ENCODE results near the gene PREB.
"Not testable (repeated sequence)": the region's sequence is repeated elsewhere in the genome, so short reads cannot be mapped to it uniquely, and the experiment has no call there.

The PREB gene, protein sequence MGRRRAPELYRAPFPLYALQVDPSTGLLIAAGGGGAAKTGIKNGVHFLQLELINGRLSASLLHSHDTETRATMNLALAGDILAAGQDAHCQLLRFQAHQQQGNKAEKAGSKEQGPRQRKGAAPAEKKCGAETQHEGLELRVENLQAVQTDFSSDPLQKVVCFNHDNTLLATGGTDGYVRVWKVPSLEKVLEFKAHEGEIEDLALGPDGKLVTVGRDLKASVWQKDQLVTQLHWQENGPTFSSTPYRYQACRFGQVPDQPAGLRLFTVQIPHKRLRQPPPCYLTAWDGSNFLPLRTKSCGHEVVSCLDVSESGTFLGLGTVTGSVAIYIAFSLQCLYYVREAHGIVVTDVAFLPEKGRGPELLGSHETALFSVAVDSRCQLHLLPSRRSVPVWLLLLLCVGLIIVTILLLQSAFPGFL

DNA sequence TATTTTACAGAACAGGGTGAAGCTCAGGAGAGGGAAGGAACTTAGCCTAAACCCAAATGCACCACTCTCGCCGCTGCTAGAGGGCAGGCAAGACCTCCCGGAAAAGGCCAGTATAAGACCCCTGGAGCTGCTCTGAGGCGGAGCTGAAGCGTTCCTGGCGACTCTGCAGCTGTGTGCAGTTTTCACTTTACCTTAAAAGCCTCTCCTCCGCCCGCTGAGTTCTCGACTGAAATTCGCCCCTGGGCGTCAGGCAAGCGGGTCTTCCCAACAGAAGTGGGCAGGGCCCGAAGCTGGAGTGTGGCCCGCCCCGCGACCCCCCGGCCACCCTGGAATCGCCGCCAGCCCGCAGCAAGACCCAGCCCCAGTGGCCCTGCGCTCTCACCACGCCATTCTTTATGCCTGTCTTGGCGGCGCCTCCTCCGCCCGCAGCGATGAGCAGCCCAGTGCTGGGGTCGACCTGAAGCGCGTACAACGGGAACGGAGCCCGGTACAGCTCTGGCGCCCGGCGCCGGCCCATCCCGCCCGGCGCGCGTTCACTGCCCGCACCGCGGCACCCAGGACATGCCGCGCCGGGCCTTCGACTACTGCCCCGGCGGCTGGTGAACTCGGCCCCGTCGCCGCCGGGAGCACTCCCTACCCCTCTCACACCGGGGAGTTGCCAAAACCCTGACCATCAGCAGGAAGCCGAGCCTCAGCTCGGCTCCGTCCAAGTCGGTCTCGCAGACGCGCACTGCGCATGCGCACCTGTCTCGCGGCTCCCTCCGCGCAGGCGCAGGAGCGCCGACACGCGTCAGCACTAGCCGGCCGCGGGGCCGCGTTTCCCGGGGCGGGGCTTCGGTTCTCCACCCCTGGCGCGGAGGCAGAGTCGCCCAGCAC, at the start of gene PREB:
TSS of gene PREB (minus strand) at position 732 of the 876 bp plus-strand sequence. CDS start at position 517, 215 bp downstream.
- peak; percentile 100 for DNase-seq (ENCODE audit: low spot score)

DNA sequence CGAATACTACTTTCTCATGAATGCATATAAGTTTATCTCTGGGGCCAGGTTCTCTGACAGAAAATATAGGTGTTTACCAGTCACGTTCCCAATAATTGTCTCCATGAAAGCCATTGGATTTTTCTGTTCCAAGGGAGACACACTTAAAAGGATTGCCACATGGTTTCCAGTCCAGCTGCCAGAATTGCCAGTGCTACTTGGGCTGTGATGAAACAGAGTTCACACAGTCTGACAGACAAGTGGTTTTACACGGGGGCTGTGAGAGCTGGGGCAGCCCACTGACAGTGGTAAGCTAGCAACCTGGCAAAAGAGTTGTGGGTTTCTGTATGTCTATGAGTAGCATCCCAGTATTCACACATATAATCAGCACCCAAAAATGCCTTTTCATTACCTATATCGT, 49.7 kb upstream of the PREB start:
- DNase-seq (ENCODE audit: low spot score) = no peak

DNA sequence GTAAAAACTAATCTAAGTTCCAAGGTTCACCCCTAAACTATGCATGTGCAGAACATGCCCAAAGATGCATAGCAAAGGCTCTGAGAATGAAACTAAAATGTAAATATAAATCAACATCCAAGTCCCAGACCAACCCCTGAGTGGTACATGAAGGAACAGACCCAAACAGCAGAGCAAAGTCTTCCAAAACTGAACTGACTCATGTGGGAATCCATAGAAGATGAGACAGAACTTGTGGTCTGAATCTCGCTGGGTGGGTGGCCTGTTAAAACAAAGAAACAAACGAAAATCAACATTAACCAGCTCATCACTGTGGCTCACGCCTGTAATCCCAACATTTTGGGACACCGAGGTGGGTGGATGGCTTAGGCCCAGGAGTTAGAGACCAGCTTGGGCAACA, 47.9 kb upstream of the PREB start:
- DNase-seq (ENCODE audit: low spot score) = no peak

DNA sequence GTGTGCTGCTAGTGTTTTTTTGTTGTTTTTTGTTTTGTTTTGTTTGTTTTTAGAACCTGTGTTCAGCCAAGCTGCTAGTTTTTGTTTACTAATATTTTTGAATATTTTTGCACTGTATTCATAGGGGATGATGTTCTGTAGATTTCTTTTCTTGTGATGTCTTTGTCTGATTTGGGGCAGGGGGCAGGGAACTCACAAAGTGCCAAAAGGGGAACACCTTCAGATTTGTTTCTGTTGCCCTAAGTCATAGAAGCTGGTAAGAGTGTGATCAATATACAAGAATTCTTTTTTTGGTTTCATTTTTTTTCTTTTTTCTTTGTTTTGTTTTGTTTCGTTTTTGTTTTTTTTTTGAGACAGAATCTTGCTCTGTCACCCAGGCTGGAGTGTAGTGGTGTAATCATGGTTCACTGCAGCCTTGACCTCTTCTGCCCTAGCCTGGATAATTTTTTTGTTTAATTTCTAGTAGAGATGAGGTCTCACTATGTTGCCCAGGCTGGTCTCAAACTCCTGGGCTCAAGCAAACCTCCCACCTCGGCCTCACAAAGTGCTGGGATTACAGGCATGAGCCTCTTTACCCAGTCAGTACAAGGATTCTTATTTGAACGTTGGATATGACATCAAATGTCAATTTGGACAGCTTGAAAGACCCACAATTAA, 45.0 kb upstream of the PREB start:
- DNase-seq (ENCODE audit: low spot score) = no peak

- no peak for DNase-seq (ENCODE audit: low spot score)
These were observed 44.0 kb upstream of the PREB start for GRCh38 chr2:27178469-27178868.

DNA sequence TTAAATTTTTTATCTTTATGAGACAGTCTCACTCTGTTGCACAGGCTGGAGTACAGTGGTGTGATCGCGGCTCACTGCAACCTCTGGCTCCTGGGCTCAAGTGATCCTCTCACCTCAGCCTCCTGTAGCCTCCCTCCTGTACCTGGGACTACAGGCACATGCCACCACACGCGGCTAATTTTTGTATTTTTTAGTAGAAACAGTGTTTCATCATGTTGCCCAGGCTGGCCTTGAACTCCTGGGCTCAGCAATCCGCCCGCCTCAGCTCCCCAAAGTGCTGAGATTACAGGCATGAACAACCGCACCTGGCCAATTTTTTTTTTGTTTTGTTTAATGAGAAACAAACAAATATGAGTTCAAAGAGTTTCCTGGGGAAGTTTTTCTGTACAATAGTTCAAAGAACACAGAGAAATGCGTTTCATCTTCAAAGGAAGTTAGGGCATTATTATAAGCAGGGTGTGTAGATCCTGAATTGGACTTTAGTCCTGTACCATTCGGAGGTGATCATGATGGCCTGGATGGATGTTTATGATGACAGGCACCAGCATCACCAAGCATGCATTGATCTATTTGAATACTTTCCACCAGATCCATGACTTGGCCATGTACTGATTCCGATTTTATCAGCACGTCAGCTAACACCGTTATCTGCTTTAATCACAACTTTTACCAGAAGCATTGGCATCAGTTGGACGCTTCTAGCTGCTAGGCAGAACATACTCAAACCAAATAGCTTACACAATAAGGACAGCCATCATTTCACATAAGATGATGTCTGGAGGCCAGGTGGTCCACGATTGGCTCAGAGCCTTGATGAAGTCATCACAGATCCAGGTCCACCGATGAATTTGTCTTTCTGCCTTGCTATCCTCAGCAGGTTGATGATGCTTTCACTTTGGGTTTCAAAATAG, 43.3 kb upstream of the PREB start:
- DNase-seq (ENCODE audit: low spot score) = no peak

DNA sequence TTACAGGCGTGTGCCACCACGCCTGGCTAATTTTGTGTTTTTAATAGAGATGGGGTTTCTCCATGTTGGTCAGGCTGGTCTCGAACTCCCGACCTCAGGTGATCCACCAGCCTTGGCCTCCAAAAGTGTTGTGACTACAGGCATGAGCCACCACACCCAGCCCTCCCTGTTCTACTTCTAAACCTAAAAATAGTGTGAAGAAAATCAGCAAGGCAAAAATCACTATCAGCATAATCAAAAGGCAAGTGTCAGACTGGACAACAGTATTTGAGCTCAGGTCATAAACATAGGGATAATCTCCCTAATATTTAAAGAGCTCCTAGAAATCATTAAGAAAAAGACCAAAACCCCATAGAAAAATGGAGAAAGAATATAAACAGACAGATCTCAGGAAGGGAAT, 41.3 kb upstream of the PREB start:
- DNase-seq (ENCODE audit: low spot score) = not testable (repeated sequence)

DNA sequence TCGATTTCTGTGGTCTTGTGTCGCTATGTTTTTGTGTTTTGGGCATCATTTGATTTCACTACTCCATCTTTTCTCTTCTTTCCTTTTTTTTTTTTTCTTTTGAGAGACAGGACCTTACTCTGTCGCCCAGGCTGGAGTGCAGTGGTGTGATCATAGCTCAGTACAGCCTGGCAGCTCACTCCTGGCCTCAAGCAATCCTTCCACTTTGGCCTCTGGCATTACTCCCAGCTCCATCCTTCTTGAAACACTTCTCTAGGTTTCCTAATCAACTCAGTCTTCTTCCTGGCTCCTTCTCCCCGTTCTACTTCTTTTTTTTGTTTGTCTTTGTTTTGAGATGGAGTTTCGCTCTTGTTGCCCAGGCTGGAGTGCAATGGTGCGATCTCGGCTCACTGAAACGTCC, 40.9 kb upstream of the PREB start:
- no peak for DNase-seq (ENCODE audit: low spot score)

DNA sequence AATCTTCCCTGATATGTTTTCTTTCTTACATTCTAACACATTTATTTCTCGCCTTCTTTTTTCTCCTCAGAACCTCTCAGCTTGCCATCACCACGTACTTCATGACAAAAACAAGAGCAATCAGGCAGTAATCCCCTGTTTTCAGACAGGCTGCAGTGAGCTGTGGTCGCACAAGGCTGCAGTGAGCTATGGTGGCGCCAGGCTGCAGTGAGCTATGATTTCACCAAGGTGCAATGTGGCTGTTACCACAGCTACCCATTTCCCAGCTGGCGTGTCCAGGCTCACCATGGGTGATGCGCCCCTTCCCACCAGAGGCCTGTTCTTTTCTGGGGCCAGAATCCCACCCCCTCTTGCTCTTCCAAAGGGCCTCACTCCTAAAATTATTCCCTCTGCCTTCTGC, 40.2 kb upstream of the PREB start:
- DNase-seq (ENCODE audit: low spot score) = no peak

DNA sequence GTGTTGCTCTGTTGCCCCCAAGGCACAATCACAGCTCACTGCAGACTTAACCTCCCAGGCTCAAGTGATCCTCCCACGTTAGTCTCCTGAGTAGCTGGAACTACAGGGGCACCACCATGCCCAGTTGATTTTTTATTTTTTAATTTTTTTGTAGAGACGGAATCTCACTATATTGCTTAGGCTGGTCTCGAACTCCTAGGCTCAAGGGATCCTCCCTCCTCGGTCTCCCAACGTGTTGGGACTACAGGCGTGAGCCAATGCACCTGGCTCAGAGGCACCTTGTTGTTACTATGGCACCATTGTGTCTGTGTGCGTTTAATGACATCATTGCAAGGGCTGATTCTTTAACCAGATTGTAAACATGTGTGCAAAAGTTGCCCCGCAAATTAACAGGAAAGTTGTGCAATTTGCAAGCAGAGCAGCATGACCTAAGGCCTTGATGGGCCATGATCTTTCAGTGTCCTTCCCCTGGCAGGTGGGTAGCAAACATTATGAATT, 37.0 kb upstream of the PREB start:
- DNase-seq (ENCODE audit: low spot score) = no peak

DNA sequence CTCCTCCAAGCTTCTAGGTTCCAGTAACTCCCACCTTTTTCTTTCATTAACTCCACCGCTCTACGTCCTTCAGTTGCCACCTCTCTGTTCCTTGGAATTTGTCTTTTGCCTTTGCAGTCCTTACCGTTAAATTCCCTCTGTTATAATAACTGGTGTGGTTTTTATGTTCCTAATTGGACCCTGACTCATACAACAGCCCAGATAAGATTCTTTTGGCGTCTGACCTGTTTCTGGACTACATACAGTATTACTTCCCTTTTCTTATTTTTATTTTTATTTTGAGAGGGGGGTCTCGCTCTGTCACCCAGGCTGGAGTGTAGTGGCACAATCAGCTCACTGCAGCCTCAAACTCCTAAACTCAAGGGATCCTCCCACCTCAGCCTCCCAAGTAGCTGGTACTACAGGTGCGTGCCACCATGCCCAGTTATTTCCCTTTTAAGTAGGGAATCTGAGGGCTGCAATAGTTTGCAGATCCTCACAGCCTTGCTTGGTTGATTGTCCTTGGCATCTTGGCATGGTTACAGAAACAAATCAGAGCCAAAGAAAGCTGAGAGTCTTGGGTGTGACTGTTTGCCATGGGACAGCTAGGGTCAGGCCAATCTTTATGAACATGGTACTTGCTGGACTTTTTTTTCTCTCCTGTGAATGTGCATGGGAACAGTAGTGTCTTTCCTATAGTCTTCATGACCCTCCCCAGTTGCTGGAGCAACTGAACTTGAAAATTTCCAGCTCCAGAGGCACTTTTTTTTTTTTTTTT, 36.3 kb upstream of the PREB start:
- DNase-seq (ENCODE audit: low spot score) = no peak

DNA sequence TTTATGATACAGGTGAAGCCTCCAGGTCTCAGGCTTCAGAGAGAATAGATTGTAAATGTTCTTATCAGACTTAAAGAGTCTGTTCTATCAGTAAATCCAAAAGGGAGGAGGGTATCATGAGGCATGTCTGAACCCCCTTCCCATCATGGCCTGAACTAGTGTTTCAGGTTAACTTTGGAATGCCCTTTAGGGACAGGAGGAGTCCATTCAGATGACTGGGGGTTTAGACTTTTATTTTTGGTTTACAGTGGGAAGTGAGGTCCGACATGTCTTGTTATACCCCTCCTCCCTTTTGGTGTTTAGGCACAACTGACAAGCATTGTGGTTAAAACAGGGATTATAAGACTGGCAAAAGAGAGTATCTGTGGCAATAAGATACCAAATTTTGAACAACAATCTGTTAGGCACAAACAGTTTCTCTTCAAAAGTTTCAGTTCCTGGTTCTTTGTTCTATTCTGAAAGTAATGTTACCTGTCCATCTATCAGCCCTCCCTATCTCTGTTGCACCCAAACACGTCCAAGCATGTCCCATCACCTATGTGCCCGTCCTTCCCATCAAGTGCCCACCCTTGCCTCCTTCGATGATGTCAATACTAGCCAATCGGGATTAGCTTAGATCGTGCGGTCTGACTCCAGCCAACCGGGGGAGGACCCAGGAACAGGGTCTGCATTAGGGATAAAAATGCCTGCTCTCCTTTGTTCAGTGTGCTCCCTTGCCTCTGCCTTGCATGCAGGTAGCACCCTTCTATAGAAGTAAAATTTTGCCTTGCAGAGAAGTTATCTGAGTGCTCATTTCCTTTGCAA, 30.7 kb upstream of the PREB start:
- no peak for DNase-seq (ENCODE audit: low spot score)

GRCh38 chr2:27162151-27163121, 28.0 kb upstream of the PREB start:
- no peak for DNase-seq (ENCODE audit: low spot score)

DNA sequence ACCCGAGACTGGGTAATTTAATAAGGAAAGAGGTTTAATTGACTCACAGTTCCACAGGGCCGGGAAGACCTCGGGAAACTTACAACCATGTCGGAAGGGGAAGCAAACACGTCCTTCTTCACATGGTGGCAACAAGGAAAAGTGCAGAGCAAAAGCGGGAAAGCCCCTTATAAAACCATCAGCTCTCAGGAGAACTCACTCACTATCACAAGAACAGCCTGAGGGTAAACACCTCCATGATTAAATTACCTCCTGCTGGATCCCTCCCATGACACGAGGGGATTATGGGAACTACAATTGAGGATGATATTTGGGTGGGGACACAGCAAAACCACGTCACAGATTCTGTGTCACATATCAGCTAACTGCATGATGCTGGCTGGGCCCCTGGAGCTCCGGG, 25.8 kb upstream of the PREB start:
- DNase-seq (ENCODE audit: low spot score) = no peak

GRCh38 chr2:27159271-27159670, 24.8 kb upstream of the PREB start:
- no peak for DNase-seq (ENCODE audit: low spot score)

GRCh38 chr2:27158468-27158867, 24.0 kb upstream of the PREB start:
- DNase-seq (ENCODE audit: low spot score) = no peak

DNA sequence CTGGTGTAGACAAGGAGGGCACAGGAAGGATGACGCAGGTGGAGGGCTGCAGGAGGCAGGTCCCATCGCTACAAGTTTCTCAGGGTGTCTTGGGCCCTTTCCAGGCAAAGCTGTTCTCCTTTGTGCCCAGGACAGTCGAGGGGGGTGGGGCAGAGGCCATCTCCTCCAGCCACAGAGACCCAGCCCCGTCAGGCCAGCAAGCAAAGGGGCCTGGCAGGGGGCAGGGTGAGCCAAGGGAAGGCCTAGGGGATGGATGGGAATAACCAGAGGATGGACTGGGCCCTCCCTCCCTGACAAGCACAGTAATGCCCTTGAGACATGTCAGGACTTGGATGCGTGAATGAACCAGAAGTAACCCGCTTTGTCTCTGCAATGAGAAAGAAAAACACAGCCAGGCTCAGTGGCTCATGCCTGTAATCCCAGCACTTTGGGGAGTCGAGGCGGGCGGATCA, 20.7 kb upstream of the PREB start:
- DNase-seq (ENCODE audit: low spot score) = no peak

GRCh38 chr2:27154488-27154887, 20.1 kb upstream of the PREB start:
- DNase-seq (ENCODE audit: low spot score) = no peak

Data from GM03348 (cell line).